Stimulated activated CD8-positive, alpha-beta memory T cell treated with anti-CD3 and anti-CD28 coated beads, Interleukin-4, amount 100 ng/mL, for 48 hours (primary cell): ENCODE data around the gene NANOG.
"Not testable (repeated sequence)": the region's sequence is repeated elsewhere in the genome, so short reads cannot be mapped to it uniquely, and the experiment has no call there.

Experiments used
- DNase-seq: peaks from one replicate; pipeline ENCODE4 v3.0.0-alpha.2; 2020

NANOG gene

DNA sequence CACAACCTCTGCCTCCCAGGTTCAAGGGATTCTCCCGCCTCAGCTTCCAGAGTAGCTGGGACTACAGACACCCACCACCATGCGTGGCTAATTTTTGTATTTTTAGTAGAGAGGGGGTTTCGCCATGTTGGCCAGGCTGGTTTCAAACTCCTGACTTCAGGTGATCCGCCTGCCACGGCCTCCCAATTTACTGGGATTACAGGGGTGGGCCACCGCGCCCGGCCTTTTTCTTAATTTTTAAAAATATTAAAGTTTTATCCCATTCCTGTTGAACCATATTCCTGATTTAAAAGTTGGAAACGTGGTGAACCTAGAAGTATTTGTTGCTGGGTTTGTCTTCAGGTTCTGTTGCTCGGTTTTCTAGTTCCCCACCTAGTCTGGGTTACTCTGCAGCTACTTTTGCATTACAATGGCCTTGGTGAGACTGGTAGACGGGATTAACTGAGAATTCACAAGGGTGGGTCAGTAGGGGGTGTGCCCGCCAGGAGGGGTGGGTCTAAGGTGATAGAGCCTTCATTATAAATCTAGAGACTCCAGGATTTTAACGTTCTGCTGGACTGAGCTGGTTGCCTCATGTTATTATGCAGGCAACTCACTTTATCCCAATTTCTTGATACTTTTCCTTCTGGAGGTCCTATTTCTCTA, at the start of gene NANOG:
Gene NANOG, plus strand, starts transcription at position 519 of the 645 bp plus-strand sequence. CDS start 213 bp downstream, outside the sequence.
- DNase-seq = not testable (repeated sequence)

DNA sequence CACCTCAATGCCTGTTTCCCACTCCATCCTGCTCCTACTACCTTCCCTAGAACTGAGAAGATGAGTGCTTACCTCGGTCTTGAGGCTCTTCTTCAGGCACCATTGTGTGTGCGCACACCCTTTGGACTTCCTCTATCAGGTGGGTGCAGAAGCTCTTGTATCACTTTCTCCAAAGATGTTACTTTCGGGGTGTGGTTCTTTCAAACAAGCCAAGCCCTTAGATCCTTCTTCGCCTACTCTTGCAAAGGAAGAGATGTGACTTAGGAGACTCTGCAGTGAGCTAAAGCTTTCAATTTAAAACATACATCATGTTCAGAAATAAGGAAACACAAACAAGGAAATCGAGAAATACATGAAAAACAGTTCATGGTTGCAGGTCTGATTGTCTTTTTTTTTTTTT, 42.0 kb upstream of the NANOG start, which contains the start of gene CLEC4C:
Gene CLEC4C, minus strand, starts transcription at position 130 of the 400 bp plus-strand sequence. Its CDS starts 27 bp downstream, at position 103.
- DNase-seq = no peak

- no peak for DNase-seq
These were observed 40.4 kb upstream of the NANOG start for GRCh38 chr12:7748852-7749251.

DNA sequence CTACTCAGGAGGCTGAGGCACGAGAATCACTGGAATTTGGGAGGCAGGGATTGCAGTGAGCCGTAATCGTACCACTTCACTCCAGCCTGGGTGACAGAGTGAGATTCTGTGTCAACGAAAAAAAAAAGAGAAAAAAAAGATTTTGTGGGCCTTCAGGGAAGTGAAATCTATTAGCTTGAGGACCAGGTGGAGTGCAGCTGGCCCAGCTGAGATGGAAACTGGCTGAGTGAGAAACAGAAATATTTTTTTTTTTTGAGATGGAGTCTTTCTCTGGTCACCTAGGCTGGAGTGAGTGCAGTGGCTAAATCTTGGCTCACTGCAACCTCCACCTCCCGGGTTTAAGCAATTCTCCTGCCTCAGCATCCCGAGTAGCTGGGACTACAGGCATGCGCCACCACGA, 39.8 kb upstream of the NANOG start:
- no peak for DNase-seq

- DNase-seq = no peak
These were observed 38.9 kb upstream of the NANOG start for GRCh38 chr12:7750350-7750749.

DNA sequence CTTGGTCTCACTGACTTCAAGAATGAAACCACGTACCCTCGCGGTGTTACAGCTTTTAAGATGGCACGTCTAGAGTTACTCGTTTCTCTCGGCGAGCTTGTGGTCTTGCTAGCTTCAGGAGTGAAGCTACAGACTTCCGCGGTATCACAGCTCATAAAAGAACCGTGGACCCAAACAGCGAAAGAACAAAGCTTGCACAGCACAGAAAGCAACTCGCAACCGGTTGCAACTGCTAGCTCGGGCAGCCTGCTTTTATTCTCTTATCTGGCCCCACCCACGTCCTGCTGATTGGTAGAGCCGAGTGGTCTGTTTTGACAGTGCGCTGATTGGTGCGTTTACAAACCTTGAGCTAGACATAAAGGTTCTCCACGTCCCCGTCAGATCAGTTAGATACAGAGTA, 37.8 kb upstream of the NANOG start:
- DNase-seq = no peak

GRCh38 chr12:7751941-7752922, 37.0 kb upstream of the NANOG start:
- not testable (repeated sequence) for DNase-seq

- DNase-seq = not testable (repeated sequence)
These were observed 33.5 kb upstream of the NANOG start for GRCh38 chr12:7755668-7756067.

DNA sequence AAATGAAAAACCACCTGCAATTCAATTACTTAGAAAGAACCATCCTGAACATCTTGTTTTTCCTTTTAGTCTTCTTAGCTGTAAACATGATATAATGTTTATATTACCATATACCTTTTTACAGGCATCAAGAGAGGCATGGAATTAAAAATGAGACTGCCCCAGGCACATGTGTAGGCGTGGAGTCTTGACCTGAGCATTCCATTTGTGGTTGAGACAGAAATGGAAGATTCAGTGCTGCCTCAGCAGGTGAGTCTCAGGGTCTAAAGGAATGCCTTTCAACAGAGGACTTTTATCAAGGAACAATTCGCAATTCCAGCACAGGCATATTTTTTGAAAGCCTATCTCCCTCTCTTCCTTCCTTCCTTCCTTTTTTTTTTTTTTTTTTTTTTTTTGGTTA, 32.2 kb upstream of the NANOG start:
- no peak for DNase-seq

DNA sequence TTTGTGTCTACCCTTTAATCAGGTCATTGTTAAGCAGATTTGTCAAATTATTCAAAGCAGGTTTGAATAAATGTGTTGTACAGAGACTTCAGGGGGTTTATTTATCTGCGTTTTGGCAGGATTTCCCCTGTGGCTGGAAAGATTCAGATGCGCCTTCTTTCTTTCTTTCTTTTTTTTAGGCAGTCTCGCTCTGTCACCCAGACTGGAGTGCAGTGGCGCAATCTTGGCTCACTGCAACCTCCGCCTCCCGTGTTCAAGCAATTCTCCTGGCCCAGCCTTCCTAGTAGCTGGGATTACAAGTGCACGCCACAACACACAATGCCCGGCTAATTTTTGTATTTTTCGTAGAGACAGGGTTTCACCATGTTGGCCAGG, 30.4 kb upstream of the NANOG start:
- DNase-seq = no peak

DNA sequence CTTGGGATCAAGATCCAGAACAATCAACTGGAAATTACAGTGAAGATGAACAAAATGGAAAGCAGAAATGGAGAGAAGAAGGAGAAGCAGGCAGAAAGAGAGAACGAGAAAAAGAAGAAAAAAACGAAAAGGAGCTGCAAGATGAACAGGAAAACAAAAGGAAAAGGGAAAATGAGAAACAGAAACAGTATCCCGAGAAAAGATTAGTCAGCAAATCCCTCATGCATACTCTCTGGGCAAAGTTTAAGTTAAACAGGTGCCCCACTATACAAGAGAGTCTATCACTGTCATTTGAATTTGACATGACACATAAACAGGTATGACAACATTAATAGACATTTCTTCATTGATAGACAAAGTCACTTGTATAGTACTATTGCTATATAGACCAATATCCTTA, 19.2 kb upstream of the NANOG start:
- DNase-seq = no peak

DNA sequence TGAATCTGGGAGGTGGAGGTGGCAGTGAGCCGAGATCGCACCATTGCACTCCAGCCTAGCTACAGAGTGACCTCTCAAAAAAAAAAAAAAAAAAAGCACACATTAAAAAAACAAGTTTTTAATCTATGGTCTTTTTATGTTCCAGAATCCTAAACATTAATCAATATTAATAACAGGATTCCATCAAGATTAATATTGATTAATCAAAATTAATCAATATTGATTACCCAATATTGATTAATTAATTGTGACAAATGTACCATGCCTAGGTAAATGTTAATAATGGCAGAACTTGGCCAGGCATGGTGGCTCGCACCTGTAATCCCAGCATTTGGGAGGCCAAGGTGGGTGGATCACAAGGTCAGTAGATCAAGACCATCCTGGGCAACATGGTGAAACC, 7.9 kb upstream of the NANOG start:
- DNase-seq = no peak

DNA sequence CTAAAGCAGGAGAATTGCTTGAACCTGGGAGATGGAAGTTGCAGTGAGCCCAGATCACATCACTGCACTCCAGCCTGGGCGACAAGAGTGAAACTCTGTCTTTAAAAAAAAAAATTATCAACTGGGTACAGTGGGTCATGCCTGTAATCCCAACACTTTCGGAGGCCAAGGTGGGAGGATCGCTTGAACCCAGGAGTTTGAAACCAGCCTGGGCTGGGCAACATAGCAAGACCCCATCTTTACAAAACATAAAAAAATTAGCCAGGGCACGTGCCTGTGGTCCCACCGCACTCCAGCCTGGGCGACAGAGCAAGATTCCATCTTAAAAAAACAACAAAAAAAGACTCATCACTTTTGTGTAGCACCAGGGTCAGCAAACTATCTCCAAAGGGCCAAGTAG, 7.1 kb upstream of the NANOG start:
- DNase-seq = no peak

GRCh38 chr12:7783433-7783832, 5.8 kb upstream of the NANOG start:
- DNase-seq = not testable (repeated sequence)

DNA sequence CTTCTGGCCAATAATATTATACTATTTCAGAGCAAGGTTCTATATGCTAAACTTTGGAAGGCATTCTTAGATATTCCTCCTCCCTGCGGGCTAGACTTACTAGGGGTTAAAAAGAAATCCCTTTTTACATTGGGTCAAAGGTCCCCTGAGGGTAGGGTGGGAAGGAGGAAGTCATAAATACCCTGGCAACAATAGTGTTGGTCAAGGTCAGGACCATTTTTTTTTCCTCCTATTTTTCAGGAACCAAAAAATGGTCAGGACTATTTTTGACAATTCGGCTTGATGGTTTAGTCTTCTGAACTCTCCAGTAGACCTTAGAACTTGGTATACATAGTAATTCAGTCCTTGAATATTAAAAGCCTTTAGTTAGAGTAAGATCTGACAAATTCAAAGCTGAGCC, 4.5 kb upstream of the NANOG start:
- DNase-seq = no peak

- DNase-seq = no peak
These were observed 1.5 kb upstream of the NANOG start for GRCh38 chr12:7787574-7788293.

DNA sequence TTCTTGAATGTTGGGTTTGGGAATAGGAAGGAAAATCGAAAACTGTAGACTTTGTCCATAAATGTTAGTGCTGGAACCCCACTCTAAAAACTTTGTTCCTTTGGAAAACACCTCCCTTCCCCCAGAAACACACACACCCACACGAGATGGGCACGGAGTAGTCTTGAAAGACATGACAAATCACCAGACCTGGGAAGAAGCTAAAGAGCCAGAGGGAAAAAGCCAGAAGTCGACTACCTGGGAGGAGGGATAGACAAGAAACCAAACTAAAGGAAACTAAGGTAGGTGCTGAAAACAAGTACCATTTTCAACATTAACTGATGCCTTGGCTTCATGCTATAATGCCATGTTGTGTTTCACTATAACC, 925 bp upstream of the NANOG start:
- DNase-seq = no peak

- no peak for DNase-seq
These were observed 4.0 kb downstream of the NANOG start for GRCh38 chr12:7793211-7793610.

DNA sequence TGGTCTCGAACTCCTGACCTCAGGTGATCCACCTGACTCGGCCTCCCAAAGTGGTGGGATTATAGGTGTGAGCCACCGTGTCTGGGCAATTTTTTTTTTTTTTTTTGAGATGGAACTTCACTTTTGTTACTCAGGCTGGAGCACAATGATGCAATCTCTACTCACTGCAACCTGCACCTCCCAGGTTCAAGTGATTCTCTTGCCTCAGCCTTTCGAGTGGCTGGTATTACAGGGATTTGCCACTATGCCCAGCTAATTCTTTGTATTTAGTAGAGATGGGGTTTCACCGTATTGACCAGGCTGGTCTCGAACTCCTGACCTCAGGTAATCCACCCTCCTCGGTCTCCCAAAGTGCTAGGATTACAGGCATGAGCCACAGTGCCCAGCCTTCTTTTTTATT, 8.1 kb downstream of the NANOG start:
- DNase-seq = not testable (repeated sequence)

DNA sequence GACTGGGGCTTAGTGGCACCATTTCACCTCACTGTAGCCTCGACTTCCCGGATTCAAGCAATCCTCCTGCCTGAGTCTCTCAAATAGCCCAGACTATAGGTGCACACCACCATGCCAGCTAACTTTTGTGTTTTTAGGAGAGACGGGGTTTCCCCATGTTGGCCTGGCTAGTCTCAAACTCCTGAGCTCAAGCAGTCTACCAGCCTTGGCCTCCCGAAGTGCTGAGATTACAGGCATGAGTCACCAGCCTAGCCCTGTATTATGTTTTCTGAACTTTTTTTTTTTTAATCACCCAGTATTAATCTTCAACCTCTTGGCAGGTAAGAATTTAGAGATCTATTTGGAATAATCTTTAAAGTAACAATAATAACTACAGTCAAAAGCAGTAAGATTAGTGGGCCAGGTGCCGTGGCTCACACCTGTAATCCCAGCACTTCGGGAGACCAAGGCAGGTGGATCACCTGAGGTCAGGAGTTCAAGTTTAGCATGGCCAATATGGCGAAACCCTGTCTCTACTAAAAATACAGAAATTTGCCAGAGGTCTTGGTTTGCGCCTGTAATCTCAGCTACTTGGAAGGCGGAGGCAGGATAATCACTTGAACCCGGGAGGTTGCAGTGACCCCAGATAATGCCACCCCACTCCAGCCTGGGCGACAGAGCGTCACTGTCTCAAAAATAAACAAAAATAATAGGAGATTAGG, 8.6 kb downstream of the NANOG start:
- DNase-seq = no peak

DNA sequence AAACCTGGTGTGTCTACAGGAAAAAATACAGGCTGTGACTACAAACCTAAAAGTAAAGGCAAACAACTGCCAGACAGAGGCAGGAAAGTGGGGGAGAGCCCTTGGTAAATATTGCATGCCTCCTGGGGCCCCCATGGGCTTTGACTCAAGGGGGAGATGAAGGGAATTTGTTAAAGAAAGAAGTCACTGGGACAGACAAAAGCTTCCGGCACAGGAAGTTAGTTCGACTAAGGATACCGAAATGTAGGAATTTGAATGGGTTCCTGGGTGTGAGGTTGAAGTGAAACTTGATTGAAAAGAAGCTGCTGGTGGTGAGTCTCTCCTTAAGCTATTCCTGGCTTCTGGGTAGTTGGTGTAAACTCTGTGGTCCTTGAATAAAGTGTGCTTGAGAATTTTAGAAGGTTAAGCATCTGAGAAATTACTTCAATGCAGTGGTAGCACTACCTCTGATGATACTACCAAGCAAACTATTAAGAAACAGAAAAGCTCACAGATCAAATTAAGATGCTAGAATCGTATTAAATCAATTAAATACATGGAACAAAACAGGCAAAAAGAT, 9.6 kb downstream of the NANOG start:
- DNase-seq = not testable (repeated sequence)

GRCh38 chr12:7801460-7801859, 12.3 kb downstream of the NANOG start:
- no peak for DNase-seq
